H1 (cell line): Measurements from ENCODE around the gene GRIK1. TPM values are rescaled to one million over a fixed set of nuclear protein-coding genes. Genes with fewer than 3 reads are reported as not detected.

ENCODE experiments used
- CTCF ChIA-PET: fragments of 300-600 bp; sonication (Branson Sonifier 250); formaldehyde crosslinking; loops from one replicate; lab custom pipeline; 2021; ENCODE audit not compliant: partially characterized antibody; lab: Charles Lee
- POLR2A ChIA-PET: fragments of 300-600 bp; sonication (Branson Sonifier 250); formaldehyde crosslinking; loops from one replicate; lab custom pipeline; 2021; ENCODE audit warnings: inconsistent platforms; ENCODE audit not compliant: partially characterized antibody; lab: Charles Lee
- DNase-seq, 2 experiments: peaks; one replicate each; pipeline versions ENCODE4 v3.0.0 to v3.0.0-alpha.2; 2010 to 2022; ENCODE audit warnings: low spot score in 2 of 2, low read depth in 1 of 2, mixed read lengths in 1 of 2
- FAIRE-seq: peaks from 2 replicates; lab custom pipeline; 2011; peaks lifted over from hg19 to GRCh38; lab: Jason Lieb, UNC
- H2AFZ ChIP-seq: 2 replicates; pipeline ENCODE4 v1.8.1; 2012; ENCODE audit warnings: low read length, inconsistent platforms
- H2AK5ac ChIP-seq: 2 replicates; pipeline ENCODE4 v1.6.1; 2013; ENCODE audit warnings: low read depth, low read length
- H2BK120ac ChIP-seq: replicated peaks from 2 replicates; pipeline ENCODE3; 2013; ENCODE audit warnings: low read depth, low read length, inconsistent platforms
- H2BK12ac ChIP-seq: 2 replicates; pipeline ENCODE4 v1.6.1; 2013; ENCODE audit warnings: low read depth, low read length
- H2BK15ac ChIP-seq: 2 replicates; pipeline ENCODE4 v1.6.1; 2013; ENCODE audit warnings: low read length
- H2BK20ac ChIP-seq: 2 replicates; pipeline ENCODE4 v1.6.1; 2013; ENCODE audit warnings: low read length
- H2BK5ac ChIP-seq: 2 replicates; pipeline ENCODE4 v1.6.1; 2013; ENCODE audit warnings: low read depth, low read length
- H3K14ac ChIP-seq: 2 replicates; pipeline ENCODE4 v1.6.1; 2013; ENCODE audit warnings: inconsistent platforms; ENCODE audit not compliant: insufficient read length
- H3K18ac ChIP-seq: 2 replicates; pipeline ENCODE4 v1.6.1; 2013; ENCODE audit warnings: low read length; ENCODE audit errors: extremely low read depth
- H3K23ac ChIP-seq: 2 replicates; pipeline ENCODE4 v1.6.1; 2013; ENCODE audit warnings: inconsistent platforms; ENCODE audit not compliant: insufficient read length
- H3K23me2 ChIP-seq: 2 replicates; pipeline ENCODE4 v1.6.1; 2013; ENCODE audit warnings: low read depth, low read length
- H3K27ac ChIP-seq: 2 replicates; pipeline ENCODE4 v1.6.1; 2011; ENCODE audit warnings: low read depth, low read length, inconsistent platforms
- H3K27me3 ChIP-seq, 4 experiments: replicated peaks in 1 of 4; 1 replicate in 1 of 4; 2 replicates in 3 of 4; pipeline versions ENCODE4 v1.6.1 to v1.8.1; 2011 to 2013; ENCODE audit warnings: low read length in 3 of 4, mild to moderate bottlenecking in 3 of 4, inconsistent platforms in 2 of 4, mixed read lengths in 2 of 4, moderate library complexity in 1 of 4; ENCODE audit not compliant: control insufficient read depth in 3 of 4, insufficient read depth in 3 of 4; ENCODE audit errors: extremely low read depth in 1 of 4
- H3K36me3 ChIP-seq, 4 experiments: 2 replicates each; pipeline versions ENCODE4 v1.6.1 to v1.8.1; 2011 to 2013; ENCODE audit warnings: mild to moderate bottlenecking in 4 of 4, low read length in 3 of 4, moderate library complexity in 2 of 4, control low read depth in 1 of 4, inconsistent platforms in 1 of 4; ENCODE audit not compliant: insufficient read depth in 4 of 4, control insufficient read depth in 2 of 4
- H3K4ac ChIP-seq: replicated peaks from 2 replicates; pipeline ENCODE3; 2013; ENCODE audit warnings: low read length, low read depth, mixed read lengths, inconsistent platforms; ENCODE audit not compliant: insufficient read length
- H3K4me1 ChIP-seq, 4 experiments: replicated peaks in 1 of 4; 1 replicate in 1 of 4; 2 replicates in 3 of 4; pipeline versions ENCODE4 v1.6.1 to v1.8.1; 2011 to 2013; ENCODE audit warnings: low read length in 3 of 4, inconsistent platforms in 2 of 4, mixed read lengths in 1 of 4; ENCODE audit not compliant: insufficient read depth in 4 of 4, control insufficient read depth in 3 of 4
- H3K4me2 ChIP-seq, 2 experiments: 2 replicates each; pipeline versions ENCODE4 v1.6.1 to v1.8.1; 2011 to 2013; ENCODE audit warnings: low read depth in 2 of 2, low read length in 2 of 2, control low read depth in 1 of 2, inconsistent platforms in 1 of 2, mild to moderate bottlenecking in 1 of 2; ENCODE audit not compliant: insufficient read depth in 1 of 2
- H3K4me3 ChIP-seq, 4 experiments: fragments of 200-600, 300-600 bp in 1 of 4; sonication (generic), shearing (Covaris generic), sonication (Bioruptor Twin) in 1 of 4; 2 replicates each; pipeline versions ENCODE4 v1.5.1 to v1.8.1; 2011 to 2016; ENCODE audit warnings: low read length in 4 of 4, low read depth in 3 of 4, control low read depth in 2 of 4, inconsistent platforms in 2 of 4, mild to moderate bottlenecking in 2 of 4, mixed read lengths in 1 of 4, moderate library complexity in 1 of 4; ENCODE audit not compliant: insufficient read depth in 2 of 4; ENCODE audit errors: extremely low read depth in 1 of 4
- H3K56ac ChIP-seq: replicated peaks from 2 replicates; pipeline ENCODE3; 2013; ENCODE audit warnings: low read depth, mild to moderate bottlenecking, mixed read lengths, low read length, inconsistent platforms; ENCODE audit not compliant: insufficient read length
- H3K79me1 ChIP-seq: 2 replicates; pipeline ENCODE4 v1.6.1; 2013; ENCODE audit warnings: low read depth, low read length, control low read depth
- H3K79me2 ChIP-seq, 2 experiments: 2 replicates each; pipeline versions ENCODE4 v1.6.1 to v1.8.1; 2012 to 2013; ENCODE audit warnings: low read length in 2 of 2, mild to moderate bottlenecking in 2 of 2, inconsistent platforms in 1 of 2; ENCODE audit not compliant: insufficient read depth in 2 of 2, control insufficient read depth in 1 of 2
- H3K9ac ChIP-seq, 4 experiments: replicated peaks in 1 of 4; 1 replicate in 1 of 4; 2 replicates in 3 of 4; pipeline versions ENCODE4 v1.6.1 to v1.8.1; 2011 to 2013; ENCODE audit warnings: low read depth in 3 of 4, low read length in 3 of 4, control low read depth in 2 of 4, mild to moderate bottlenecking in 2 of 4, moderate library complexity in 2 of 4, inconsistent platforms in 1 of 4; ENCODE audit errors: extremely low read depth in 1 of 4
- H3K9me3 ChIP-seq, 2 experiments: 2 replicates each; pipeline versions ENCODE4 v1.6.1 to v1.8.1; 2012 to 2013; ENCODE audit warnings: mild to moderate bottlenecking in 2 of 2, moderate library complexity in 2 of 2, control low read depth in 1 of 2, inconsistent platforms in 1 of 2, low read depth in 1 of 2, low read length in 1 of 2, mixed read lengths in 1 of 2; ENCODE audit not compliant: insufficient read depth in 2 of 2
- H4K20me1 ChIP-seq, 2 experiments: replicated peaks in 1 of 2; 2 replicates each; pipeline versions ENCODE3 to v1.8.1; 2011 to 2013; ENCODE audit warnings: inconsistent platforms in 2 of 2, low read length in 2 of 2, mild to moderate bottlenecking in 1 of 2; ENCODE audit not compliant: insufficient read depth in 2 of 2, control insufficient read depth in 1 of 2
- H4K5ac ChIP-seq: 2 replicates; pipeline ENCODE4 v1.6.1; 2013; ENCODE audit warnings: low read length, low read depth, mixed read lengths, inconsistent platforms; ENCODE audit not compliant: insufficient read length
- H4K8ac ChIP-seq: 2 replicates; pipeline ENCODE4 v1.8.0; 2013; ENCODE audit warnings: mild to moderate bottlenecking, moderate library complexity, low read length, inconsistent platforms; ENCODE audit not compliant: insufficient read depth; ENCODE audit errors: extremely low read depth
- H4K91ac ChIP-seq: replicated peaks from 2 replicates; pipeline ENCODE3; 2013; ENCODE audit warnings: low read length, mixed read lengths, inconsistent platforms; ENCODE audit not compliant: insufficient read length
- ASH2L ChIP-seq: fragments of 200-600, 300-600 bp; sonication (generic); IDR thresholded peaks from one replicate; pipeline ENCODE4 v1.7.1; 2017; ENCODE audit warnings: low read length
- BACH1 ChIP-seq: IDR thresholded peaks from 2 replicates; pipeline ENCODE4 v1.6.1; 2012; ENCODE audit warnings: low read length, improper control_type of control experiment
- CBX5 ChIP-seq: fragments of 300-800, 300-1000 bp; sonication (generic); IDR thresholded peaks from 2 replicates; pipeline ENCODE4 v1.7.1; 2016; ENCODE audit warnings: antibody characterized with exemption, low read length, low read depth
- E2F6 ChIP-seq: IDR thresholded peaks from 2 replicates; pipeline ENCODE4 v1.6.1; 2012; ENCODE audit warnings: inconsistent platforms
- KDM4A ChIP-seq: IDR thresholded peaks from one replicate; pipeline ENCODE4 v1.7.1; 2012; ENCODE audit warnings: low read depth, mild to moderate bottlenecking, moderate library complexity, low read length, inconsistent platforms; ENCODE audit not compliant: severe bottlenecking
- PHF8 ChIP-seq: fragments of 200-600 bp; sonication (generic); conservative IDR thresholded peaks from 2 replicates; pipeline ENCODE4 v1.7.1; 2012; ENCODE audit warnings: low read depth, mild to moderate bottlenecking, inconsistent platforms, low read length, moderate library complexity
- RNF2 ChIP-seq: fragments of 200-900, 300-1000 bp; sonication (generic); IDR thresholded peaks from 2 replicates; pipeline ENCODE4 v1.7.1; 2016; ENCODE audit warnings: borderline replicate concordance, low read depth, mild to moderate bottlenecking, antibody characterized with exemption, low read length; ENCODE audit not compliant: poor library complexity, severe bottlenecking; ENCODE audit errors: missing control alignments
- SAP30 ChIP-seq: fragments of 300-600 bp; sonication (generic); IDR thresholded peaks from 2 replicates; pipeline ENCODE4 v1.7.1; 2012; ENCODE audit warnings: low read length, moderate library complexity, mild to moderate bottlenecking, inconsistent platforms; ENCODE audit not compliant: insufficient read depth, insufficient replicate concordance
- SIRT6 ChIP-seq: IDR thresholded peaks from one replicate; pipeline ENCODE4 v1.7.1; 2012; ENCODE audit warnings: low read length, inconsistent platforms
- SRF ChIP-seq: IDR thresholded peaks from 2 replicates; pipeline ENCODE4 v1.6.1; 2011; ENCODE audit warnings: mild to moderate bottlenecking, low read depth, low read length, moderate library complexity
- USF2 ChIP-seq: IDR thresholded peaks from 2 replicates; pipeline ENCODE4 v1.6.1; 2011; ENCODE audit warnings: low read length, improper control_type of control experiment
- WGBS, 2 experiments: shearing (Covaris generic) in 1 of 2; methylation state at CpG; one replicate each; pipeline versions ENCODE4 v1.1.6 to v1.1.7; 2013 to 2015; ENCODE audit warnings: low lambda C conversion rate in 2 of 2, mixed read lengths in 2 of 2, inconsistent platforms in 1 of 2, low coverage in 1 of 2, missing lambda C conversion rate in 1 of 2; ENCODE audit not compliant: insufficient replicate concordance in 2 of 2, insufficient coverage in 1 of 2, insufficient read length in 1 of 2; ENCODE audit errors: extremely low coverage in 1 of 2, missing lambda C conversion rate in 1 of 2; 5-methylcytosine and 5-hydroxymethylcytosine counted together
- polyA plus RNA-seq, 7 experiments: library from polyadenylated mRNA; depleted of rRNA in 3 of 7; stranded (reverse) in 5 of 7; unstranded in 2 of 7; fragments of >200 nt in 5 of 7; fragments of 200-250 nt in 2 of 7; gene quantifications; 1 replicate in 5 of 7; 2 replicates in 1 of 7; 4 replicates in 1 of 7; pipeline versions ENCODE4 v1.2.1 to v1.2.3, GENCODE V29; 2011 to 2013; ENCODE audit warnings: missing spikeins in 2 of 7, mixed read lengths in 2 of 7
- total RNA-seq: library from RNA; stranded (reverse); fragmentation: NEBNext Ultra II Directional; extraction: Animal tissue kit (Norgen Biotek cat#: 25700); gene quantifications from 2 replicates; pipeline ENCODE4 v1.2.1, GENCODE V29; 2021

The GRIK1 gene
- total and polyA plus RNA-seq, 2 of the 8 experiments (the other 6 are each of a cell fraction or from before 2014, with no cell fraction given) = 0.11 to 0.32 TPM

- Histone ChIP-seq H3K79me2 (no peaks in the 10 kb centered on the region), H3K4me3 (no peak overlapping the region), H3K23me2 (no peaks in the 10 kb centered on the region; the same call in 1 of the 2 replicates), H3K27ac (no peak overlapping the region), H2BK120ac (no peak overlapping the region), H2BK15ac (no peak overlapping the region), H3K14ac (no peak overlapping the region), H2BK5ac (no peak overlapping the region), H3K9ac (no peak overlapping the region), H3K18ac (no peak overlapping the region), H4K8ac (no peak overlapping the region), H2BK20ac (no peak overlapping the region), H3K36me3 (no peaks in the 10 kb centered on the region), H3K9me3 (no peaks in the 10 kb centered on the region), H2AFZ (no peak overlapping the region), H3K27me3 (no peaks in the 10 kb centered on the region), H3K4me2 (no peak overlapping the region), H4K91ac (no peak overlapping the region), H3K4ac (no peak overlapping the region), H2AK5ac (no peak overlapping the region), H2BK12ac (no peak overlapping the region), H3K23ac (no peak overlapping the region), H3K56ac (no peak overlapping the region), H4K5ac (no peak overlapping the region), H3K79me1 (no peaks in the 10 kb centered on the region), H4K20me1 (no peaks in the 10 kb centered on the region), H3K4me1 (no peaks in the 10 kb centered on the region)
- DNase-seq (no peak), FAIRE-seq (no peak)
- 96% methylated on average over 3 of the region's 3 CpGs; no CpG with 5 or more reads in 1 of the 2 experiments for WGBS, 2 experiments
- ChIA-PET CTCF (interaction anchor here (0.6 to 1.3 kb wide), 2 partner anchors 42 to 279 kb away, joined by 3 to 4 read pairs; no protein-coding TSS in a partner anchor), POLR2A (no interaction called here)
- TF ChIP-seq PHF8 (no peak), CBX5 (no peak), RNF2 (no peak), USF2 (no peak), SRF (no peak), ASH2L (no peak), BACH1 (no peak), KDM4A (no peak), SIRT6 (no peak), E2F6 (no peak), SAP30 (no peak)
These were observed 309.4 kb downstream of the GRIK1 start for GRCh38 chr21:29630441-29630840.
